Hepatocyte (in vitro differentiated cells): Measurements from ENCODE around the gene CETP. TPM values are rescaled to one million over a fixed set of nuclear protein-coding genes. Genes with fewer than 3 reads are reported as not detected.
A peak's percentile ranks its signal among the peaks of the same experiment; 100 is the strongest.

ENCODE experiments used
- DNase-seq: peaks from one replicate; pipeline ENCODE4 v3.0.0-alpha.2; 2016; ENCODE audit warnings: low spot score
- H2AFZ ChIP-seq: fragments of 200-600 bp; sonication (generic); 2 replicates; pipeline ENCODE4 v1.6.0; 2016; ENCODE audit warnings: antibody characterized with exemption, mild to moderate bottlenecking
- H3K27ac ChIP-seq: fragments of 200-600 bp; sonication (generic); 2 replicates; pipeline ENCODE4 v1.5.1; 2016; ENCODE audit warnings: mild to moderate bottlenecking
- H3K27me3 ChIP-seq: fragments of 200-600 bp; sonication (generic); 2 replicates; pipeline ENCODE4 v1.6.1; 2016
- H3K36me3 ChIP-seq: fragments of 200-600 bp; sonication (generic); replicated peaks from 2 replicates; pipeline ENCODE4 v1.5.1; 2016; ENCODE audit warnings: low read depth; ENCODE audit not compliant: insufficient read depth
- H3K4me1 ChIP-seq: fragments of 200-600 bp; sonication (generic); 2 replicates; pipeline ENCODE4 v1.5.1; 2016; ENCODE audit warnings: mild to moderate bottlenecking, moderate library complexity; ENCODE audit not compliant: insufficient read depth
- H3K4me2 ChIP-seq: fragments of 200-600 bp; sonication (generic); 2 replicates; pipeline ENCODE4 v1.6.0; 2016
- H3K4me3 ChIP-seq: fragments of 200-600 bp; sonication (generic); 2 replicates; pipeline ENCODE4 v1.5.1; 2016; ENCODE audit warnings: mild to moderate bottlenecking
- H3K79me2 ChIP-seq: fragments of 200-600 bp; sonication (generic); 2 replicates; pipeline ENCODE4 v1.6.0; 2017; ENCODE audit warnings: mild to moderate bottlenecking
- H3K9me2 ChIP-seq: fragments of 200-600 bp; sonication (generic); replicated peaks from 2 replicates; pipeline ENCODE4 v1.6.0; 2017; ENCODE audit warnings: mild to moderate bottlenecking; ENCODE audit not compliant: insufficient read depth
- H3K9me3 ChIP-seq: fragments of 200-600 bp; sonication (generic); 2 replicates; pipeline ENCODE4 v1.5.1; 2016; ENCODE audit warnings: low read depth, mild to moderate bottlenecking
- H4K20me1 ChIP-seq: fragments of 200-600 bp; sonication (generic); 2 replicates; pipeline ENCODE4 v1.6.0; 2016; ENCODE audit warnings: mild to moderate bottlenecking; ENCODE audit not compliant: insufficient read depth, poor library complexity, severe bottlenecking
- CTCF ChIP-seq: fragments of 200-600 bp; sonication (generic); IDR thresholded peaks from 2 replicates; pipeline ENCODE4 v1.5.1; 2016; ENCODE audit warnings: antibody characterized with exemption, mild to moderate bottlenecking; ENCODE audit not compliant: poor library complexity
- EZH2 ChIP-seq: fragments of 200-600 bp; sonication (generic); IDR thresholded peaks from 2 replicates; pipeline ENCODE4 v1.6.1; 2016; ENCODE audit warnings: antibody characterized with exemption, mild to moderate bottlenecking, borderline replicate concordance
- EZH2phosphoT487 ChIP-seq: fragments of 200-600 bp; sonication (generic); IDR thresholded peaks from one replicate; pipeline ENCODE4 v1.6.1; 2018; ENCODE audit warnings: antibody characterized with exemption, mild to moderate bottlenecking, low read depth, moderate library complexity; ENCODE audit not compliant: unreplicated experiment, severe bottlenecking
- WGBS: methylation state at CpG from one replicate; pipeline ENCODE4 v1.1.6; 2016; ENCODE audit warnings: low lambda C conversion rate; ENCODE audit errors: missing lambda C conversion rate; 5-methylcytosine and 5-hydroxymethylcytosine counted together
- polyA plus RNA-seq: library from polyadenylated mRNA; unstranded; fragments of >200 nt; fragmentation: Nextera tagmentation; extraction: Ambion mirVana; gene quantifications from 2 replicates; pipeline ENCODE4 v1.2.1, GENCODE V29; 2016
- total RNA-seq: library from RNA; depleted of rRNA; stranded (reverse); fragments of >200 nt; gene quantifications from 2 replicates; pipeline ENCODE4 v1.2.3, GENCODE V29; 2014

The CETP gene
- total and polyA plus RNA-seq, 2 experiments from 2014 or later, result not detected

DNA sequence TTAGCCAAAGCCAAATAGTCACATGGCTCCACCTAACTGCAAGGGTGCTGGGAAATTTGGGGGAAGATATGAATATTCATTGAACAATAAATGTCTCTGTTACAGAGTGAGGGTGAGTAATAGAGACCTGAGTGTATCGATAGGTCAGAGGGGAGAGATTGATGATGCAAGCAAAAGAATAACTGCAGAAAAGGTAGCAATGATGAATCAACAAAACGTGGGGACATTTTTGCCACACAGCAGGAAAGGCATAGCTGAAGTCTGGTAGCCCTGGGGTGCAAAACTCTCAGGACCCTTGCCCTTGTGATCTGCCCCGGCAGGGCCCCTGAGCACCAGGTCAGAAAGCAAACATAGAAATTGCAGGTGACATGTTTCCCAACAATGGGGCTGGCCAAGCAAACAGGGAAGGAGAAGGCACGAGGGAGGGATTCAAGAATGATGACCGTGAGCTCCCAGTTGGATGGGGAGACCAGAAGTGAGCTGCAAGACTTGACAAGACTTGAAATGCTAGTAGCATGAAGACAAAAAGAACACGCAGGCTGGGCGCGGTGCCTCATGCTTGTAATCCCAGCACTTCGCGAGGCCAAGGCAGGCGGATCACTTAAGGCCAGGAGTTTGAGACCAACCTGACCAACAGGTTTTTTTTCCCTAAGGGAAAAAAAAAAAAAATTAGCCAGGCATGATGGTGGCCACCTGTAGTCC is 42.5 kb upstream of the CETP start:
- peak overlapping the region; percentile 63 for H3K27ac ChIP-seq
- H3K4me1 ChIP-seq, result peaks cover 21% of the 10 kb centered on the region
- H3K4me3 ChIP-seq, result no peak overlapping the region
- 41% methylated on average over 11 of the region's 11 CpGs for WGBS
- H3K79me2 ChIP-seq, result no peaks in the 10 kb centered on the region
- H3K36me3 ChIP-seq, result no peaks in the 10 kb centered on the region
- no peaks in the 10 kb centered on the region for H3K27me3 ChIP-seq
- H3K9me3 ChIP-seq, result no peaks in the 10 kb centered on the region
- H2AFZ ChIP-seq, result no peak overlapping the region
- H3K4me2 ChIP-seq, result peak overlapping the region; percentile 8
- DNase-seq, result peak; percentile 49
- no peaks in the 10 kb centered on the region for H3K9me2 ChIP-seq
- TF ChIP-seq EZH2phosphoT487, result no peak
- TF ChIP-seq CTCF, result no peak
- no peak for TF ChIP-seq EZH2
- no peaks in the 10 kb centered on the region for H4K20me1 ChIP-seq

DNA sequence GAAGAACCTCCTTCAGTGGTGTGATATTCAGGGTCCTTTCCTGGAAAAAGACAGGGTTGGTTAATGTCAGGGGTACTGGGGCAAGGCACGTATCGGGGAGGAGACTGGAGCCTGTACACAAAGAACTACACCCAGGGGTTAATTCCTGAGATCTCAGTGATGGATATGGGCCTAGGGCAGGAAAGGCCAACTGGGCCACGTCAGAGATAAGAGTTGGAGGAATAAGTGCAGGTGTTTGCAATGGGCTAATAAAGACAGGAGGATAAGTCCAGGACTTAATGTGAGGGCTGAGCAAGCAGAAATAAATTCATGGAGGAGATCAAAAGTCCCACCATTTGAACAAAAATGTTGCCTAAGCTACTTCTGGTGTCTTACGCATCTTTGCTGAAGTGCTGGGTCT is 40.2 kb upstream of the CETP start:
- no peaks in the 10 kb centered on the region for H3K27me3 ChIP-seq
- H3K9me2 ChIP-seq, result no peaks in the 10 kb centered on the region
- H2AFZ ChIP-seq, result no peak overlapping the region
- no peak for DNase-seq
- no peaks in the 10 kb centered on the region for H3K79me2 ChIP-seq
- TF ChIP-seq CTCF, result no peak
- TF ChIP-seq EZH2, result no peak
- no peak for TF ChIP-seq EZH2phosphoT487
- H3K9me3 ChIP-seq, result no peaks in the 10 kb centered on the region
- no peaks in the 10 kb centered on the region for H4K20me1 ChIP-seq
- H3K4me1 ChIP-seq, result peaks cover 21% of the 10 kb centered on the region
- H3K36me3 ChIP-seq, result no peaks in the 10 kb centered on the region
- 44% methylated on average over 4 of the region's 4 CpGs for WGBS
- no peak overlapping the region for H3K4me3 ChIP-seq
- H3K4me2 ChIP-seq, result peak overlapping the region; percentile 14
- H3K27ac ChIP-seq, result peak overlapping the region; percentile 50

DNA sequence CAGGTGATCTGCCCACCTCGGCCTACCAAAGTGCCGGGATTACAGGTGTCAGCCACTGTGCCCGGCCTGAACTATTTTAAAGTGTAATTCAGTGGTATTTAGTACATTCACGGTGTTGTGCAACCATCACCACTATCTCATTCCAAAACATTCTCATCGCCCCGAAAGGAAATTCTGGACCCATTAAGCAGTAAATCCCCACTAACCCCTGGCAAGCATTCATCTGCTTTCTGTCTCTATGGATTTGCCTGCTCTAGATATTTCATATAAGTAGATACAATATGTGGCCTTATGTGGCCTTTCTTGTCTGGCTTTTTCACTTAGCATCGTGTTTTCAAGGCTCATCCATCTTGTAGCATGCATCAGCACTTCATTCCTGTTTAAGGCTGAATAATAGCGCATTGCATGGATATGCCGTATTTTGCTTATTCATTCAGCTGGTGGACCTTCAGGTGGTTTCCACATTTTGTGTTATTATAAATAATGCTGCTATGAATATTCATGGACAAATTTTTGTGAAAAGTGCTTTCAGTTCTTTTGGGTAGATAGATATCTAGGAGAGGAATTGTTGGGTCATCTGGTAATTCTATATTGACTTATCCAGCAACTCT is 38.2 kb upstream of the CETP start:
- Histone ChIP-seq H3K4me2 (no peak overlapping the region), H3K27me3 (no peaks in the 10 kb centered on the region), H3K4me3 (no peak overlapping the region), H3K79me2 (no peaks in the 10 kb centered on the region), H3K9me2 (no peaks in the 10 kb centered on the region), H3K36me3 (no peaks in the 10 kb centered on the region), H3K27ac (no peak overlapping the region), H2AFZ (no peak overlapping the region), H4K20me1 (no peaks in the 10 kb centered on the region), H3K4me1 (peaks cover 21% of the 10 kb centered on the region), H3K9me3 (no peaks in the 10 kb centered on the region)
- no peak for DNase-seq
- 80% methylated on average over 9 of the region's 9 CpGs for WGBS
- TF ChIP-seq CTCF, result no peak
- TF ChIP-seq EZH2phosphoT487, result no peak
- TF ChIP-seq EZH2, result no peak
